Adrenal gland (tissue), 12 donors: ENCODE measurements around the gene SLC1A7. TPM values are rescaled to one million over a fixed set of nuclear protein-coding genes. Genes with fewer than 3 reads are reported as not detected.

Experiments
- DNase-seq, 7 donors: peaks; one replicate each; pipeline ENCODE4 v3.0.0-alpha.2; 2019 to 2020
- H3K27ac ChIP-seq, 5 donors: fragments of 200-600 bp; sonication (generic) in 4 of 5; 1 replicate in 3 of 5; 2 replicates in 2 of 5; pipeline versions ENCODE4 v1.5.1 to v1.8.0; 2016 to 2020; ENCODE audit warnings: mild to moderate bottlenecking in 1 of 5
- H3K27me3 ChIP-seq: fragments of 200-600 bp; 2 replicates; pipeline ENCODE4 v1.8.0; 2021
- H3K36me3 ChIP-seq, 2 donors: fragments of 200-600 bp; replicated peaks in 1 of 2; 1 replicate in 1 of 2; 2 replicates in 1 of 2; pipeline versions ENCODE4 v1.5.1 to v1.8.0; 2018 to 2022
- H3K4me1 ChIP-seq, 2 donors: fragments of 200-600 bp; replicated peaks in 1 of 2; 1 replicate in 1 of 2; 2 replicates in 1 of 2; pipeline versions ENCODE4 v1.5.1 to v1.8.0; 2018 to 2021
- H3K4me3 ChIP-seq, 4 donors: fragments of 200-600 bp; sonication (generic) in 3 of 4; one replicate each; pipeline ENCODE4 v1.5.1; 2016 to 2018
- H3K9me3 ChIP-seq, 3 donors: fragments of 200-600 bp; sonication (generic) in 1 of 3; replicated peaks in 1 of 3; 1 replicate in 2 of 3; 2 replicates in 1 of 3; pipeline versions ENCODE4 v1.5.1 to v1.8.0; 2016 to 2021
- POLR2A ChIP-seq, 2 donors: fragments of 450-650 bp; IDR thresholded peaks; one replicate each; pipeline ENCODE4 v1.6.1; 2017; ENCODE audit warnings: antibody characterized with exemption in 2 of 2, mild to moderate bottlenecking in 2 of 2, moderate library complexity in 1 of 2
- WGBS, 4 donors: extraction: QIAGEN DNeasy Blood & Tissue Kit in 2 of 4; methylation state at CpG; one replicate each; pipeline versions ENCODE4 v1.1.5 to v1.1.7; 2013 to 2017; 5-methylcytosine and 5-hydroxymethylcytosine counted together
- intact Hi-C, 2 donors: fragments of 100-400 bp; cut with DNase I; formaldehyde crosslinking; loops; one replicate each; pipeline versions ENCODE4 v1.14.1 to v1.15.0; 2022 to 2023
- polyA plus RNA-seq, 3 donors: library from polyadenylated mRNA; stranded (reverse); fragments of 200-250 nt in 2 of 3; fragments of 350-450 nt in 1 of 3; fragmentation: Illumina TruSeq in 1 of 3; extraction: RNeasy Lipid Tissue Mini Kit (QIAGEN cat#74804) in 1 of 3; gene quantifications; one replicate each; pipeline ENCODE4 v1.2.3, GENCODE V29; 2013 to 2014
- total RNA-seq, 9 donors: library from RNA; depleted of rRNA in 4 of 9; stranded (reverse); fragments of >200 nt in 4 of 9; fragments of 120-200 nt in 1 of 9; fragmentation: NEBNext Ultra II Directional in 1 of 9; extraction: Animal tissue kit (Norgen Biotek cat#: 25700) in 1 of 9; gene quantifications; one replicate each; pipeline versions ENCODE4 v1.1.0 to v1.2.4, GENCODE V29; 2013 to 2023
- TF ChIP-seq, protein P1 (sequence below), 6 experiments: fragments of 450-650 bp in 4 of 6; fragments of 200-600 bp in 2 of 6; sonication (generic) in 1 of 6; IDR thresholded peaks; 1 replicate in 5 of 6; 2 replicates in 1 of 6; pipeline versions ENCODE4 v1.5.1 to v1.8.0; 2016 to 2021; ENCODE audit warnings: antibody characterized with exemption in 6 of 6, mild to moderate bottlenecking in 2 of 6, moderate library complexity in 1 of 6
- donor health status: healthy with polysubstance abuse.
- donor health status: Bipolar disorder and iron deficiency.
- donor health status: DM: yes; HTN: yes; CAD: no.
- donor health status: DM: no; HTN: no; CAD: no.
- donor health status: DM: no; HTN: no; CAD: no.
- donor health status: DM: yes; HTN: yes; CAD: no.

Gene SLC1A7
- total and polyA plus RNA-seq, 12 donors: 0.05 to 1.6 (median 0.17) TPM; not detected in 7

DNA sequence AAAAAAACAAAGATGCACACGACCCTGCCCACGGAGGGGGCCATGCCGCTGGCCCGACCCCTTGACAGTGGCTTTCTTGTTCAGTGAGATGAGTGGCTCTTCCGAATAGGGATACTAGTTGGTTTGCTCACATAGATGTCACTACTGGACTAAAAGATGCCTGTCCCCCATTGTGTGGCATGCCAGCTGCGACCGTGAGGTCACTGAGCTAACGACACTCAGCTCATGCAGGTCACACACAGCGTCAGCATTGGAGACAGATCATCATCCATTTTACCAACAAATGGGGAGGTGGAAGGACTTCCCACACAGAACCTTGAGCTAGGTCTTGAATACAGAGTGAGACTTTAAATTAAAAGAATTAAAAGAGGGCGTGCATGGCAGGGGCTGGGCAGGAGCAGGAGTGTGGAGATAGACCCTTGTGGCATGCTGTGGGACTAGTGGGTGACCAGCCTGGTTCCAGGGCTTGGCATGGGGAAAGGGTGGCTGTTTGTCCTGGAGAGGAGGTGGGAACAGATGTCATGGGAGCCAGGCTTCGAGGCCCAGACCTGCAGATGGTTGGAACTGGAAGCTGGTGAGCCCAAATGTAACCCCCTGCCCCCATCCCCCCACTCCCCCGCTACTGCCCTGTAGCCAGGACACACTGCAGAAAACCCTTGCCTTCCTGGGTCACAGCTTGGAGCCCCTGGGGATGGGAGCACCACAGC, 12.4 kb downstream of the SLC1A7 start:
- Histone ChIP-seq H3K27ac (no peak overlapping the region), H3K36me3 (no peaks in the 10 kb centered on the region), H3K9me3 (no peaks in the 10 kb centered on the region), H3K27me3 (no peaks in the 10 kb centered on the region), H3K4me1 (no peaks in the 10 kb centered on the region), H3K4me3 (no peak overlapping the region)
- 77 to 86% (median 79%) methylated on average over 4 to 12 of the region's 12 CpGs for WGBS, 4 donors
- intact Hi-C loops: no loop called here
- DNase-seq: no peak
- TF ChIP-seq, protein P1, sequence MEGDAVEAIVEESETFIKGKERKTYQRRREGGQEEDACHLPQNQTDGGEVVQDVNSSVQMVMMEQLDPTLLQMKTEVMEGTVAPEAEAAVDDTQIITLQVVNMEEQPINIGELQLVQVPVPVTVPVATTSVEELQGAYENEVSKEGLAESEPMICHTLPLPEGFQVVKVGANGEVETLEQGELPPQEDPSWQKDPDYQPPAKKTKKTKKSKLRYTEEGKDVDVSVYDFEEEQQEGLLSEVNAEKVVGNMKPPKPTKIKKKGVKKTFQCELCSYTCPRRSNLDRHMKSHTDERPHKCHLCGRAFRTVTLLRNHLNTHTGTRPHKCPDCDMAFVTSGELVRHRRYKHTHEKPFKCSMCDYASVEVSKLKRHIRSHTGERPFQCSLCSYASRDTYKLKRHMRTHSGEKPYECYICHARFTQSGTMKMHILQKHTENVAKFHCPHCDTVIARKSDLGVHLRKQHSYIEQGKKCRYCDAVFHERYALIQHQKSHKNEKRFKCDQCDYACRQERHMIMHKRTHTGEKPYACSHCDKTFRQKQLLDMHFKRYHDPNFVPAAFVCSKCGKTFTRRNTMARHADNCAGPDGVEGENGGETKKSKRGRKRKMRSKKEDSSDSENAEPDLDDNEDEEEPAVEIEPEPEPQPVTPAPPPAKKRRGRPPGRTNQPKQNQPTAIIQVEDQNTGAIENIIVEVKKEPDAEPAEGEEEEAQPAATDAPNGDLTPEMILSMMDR (IDR thresholded peaks at IDR 0.05): no peak
- TF ChIP-seq POLR2A (IDR thresholded peaks at IDR 0.05): no peak

GRCh38 chr1:53128401-53128800, 14.0 kb downstream of the SLC1A7 start:
- Histone ChIP-seq H3K36me3 (no peaks in the 10 kb centered on the region), H3K27ac (no peak overlapping the region), H3K9me3 (no peaks in the 10 kb centered on the region), H3K4me1 (no peaks in the 10 kb centered on the region), H3K4me3 (no peak overlapping the region), H3K27me3 (no peaks in the 10 kb centered on the region)
- intact Hi-C loops: no loop called here
- 92 to 100% (median 96%) methylated on average over 2 to 4 of the region's 4 CpGs for WGBS, 4 donors
- TF ChIP-seq POLR2A (IDR thresholded peaks at IDR 0.05): no peak
- TF ChIP-seq, protein P1 (IDR thresholded peaks at IDR 0.05): no peak
- no peak for DNase-seq

DNA sequence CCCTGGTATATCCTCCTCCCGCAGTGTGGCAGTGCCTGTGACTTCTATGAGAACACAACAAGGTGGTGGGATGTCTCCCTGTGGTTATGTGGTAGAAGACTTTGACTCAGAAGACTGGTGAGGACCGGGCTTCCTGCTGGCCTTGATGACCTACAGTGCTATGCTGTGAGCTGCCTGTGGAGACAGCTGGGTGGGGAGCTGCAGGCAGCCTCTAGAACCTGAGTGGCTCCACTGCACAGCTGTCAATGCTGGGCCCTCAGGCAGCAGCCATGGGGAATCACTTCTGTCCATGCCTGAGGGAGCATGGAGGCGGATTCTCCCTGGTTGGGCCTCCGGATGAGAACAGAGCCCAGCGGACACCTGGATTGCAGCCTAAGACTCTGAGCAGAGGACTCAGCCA, 14.9 kb downstream of the SLC1A7 start:
- H3K4me3 ChIP-seq: no peak overlapping the region
- WGBS, 4 donors: 86 to 92% (median 91%) methylated on average over 4 to 5 of the region's 5 CpGs
- H3K27me3 ChIP-seq: no peaks in the 10 kb centered on the region
- H3K4me1 ChIP-seq: no peaks in the 10 kb centered on the region
- no peaks in the 10 kb centered on the region for H3K36me3 ChIP-seq
- TF ChIP-seq POLR2A (IDR thresholded peaks at IDR 0.05): no peak
- TF ChIP-seq, protein P1 (IDR thresholded peaks at IDR 0.05): no peak
- no peaks in the 10 kb centered on the region for H3K9me3 ChIP-seq
- DNase-seq: no peak
- no peak overlapping the region for H3K27ac ChIP-seq
- intact Hi-C loops: no loop called here

GRCh38 chr1:53126495-53126894, 15.9 kb downstream of the SLC1A7 start:
- H3K4me1 ChIP-seq: no peaks in the 10 kb centered on the region
- TF ChIP-seq, protein P1 (IDR thresholded peaks at IDR 0.05): no peak
- TF ChIP-seq POLR2A (IDR thresholded peaks at IDR 0.05): no peak

More at GRCh38 chr1:53126495-53126894, 15.9 kb downstream of the SLC1A7 start:
- Histone ChIP-seq H3K27me3 (no peaks in the 10 kb centered on the region), H3K36me3 (no peaks in the 10 kb centered on the region), H3K27ac (no peak overlapping the region), H3K4me3 (no peak overlapping the region), H3K9me3 (no peaks in the 10 kb centered on the region)
- intact Hi-C loops: no loop called here
- WGBS, 4 donors: 57 to 61% (median 61%) methylated on average over 1 of the region's 1 CpG; no CpG with 5 or more reads in 1 of the 4 donors
- DNase-seq: no peak
